SH-SY5Y (cell line): Measurements from ENCODE around the gene AFF3.

Experiments
- GATA2 ChIP-seq: IDR thresholded peaks from 2 replicates; pipeline ENCODE4 v1.6.1; 2011; ENCODE audit warnings: mild to moderate bottlenecking, low read depth, low read length
- GATA3 ChIP-seq: IDR thresholded peaks from 2 replicates; pipeline ENCODE4 v1.6.1; 2011; ENCODE audit warnings: low read depth, mild to moderate bottlenecking, low read length, moderate library complexity

GRCh38 chr2:99851811-99852210 lies 290.6 kb downstream of the AFF3 start:
- TF ChIP-seq GATA3 (no peak), GATA2 (no peak)
